SK-N-SH treated with all-trans-retinoic acid at 6 μM for 48 hours (cell line): ENCODE data around the gene IRS2.

ENCODE experiments used
- BACH2 ChIP-seq: fragments of 250-450 bp; sonication (Bioruptor Pico); IDR thresholded peaks from 2 replicates; pipeline ENCODE4 v1.9.0; 2021; ENCODE audit warnings: mild to moderate bottlenecking, borderline replicate concordance
- ESRRG ChIP-seq: fragments of 250-450 bp; sonication (Bioruptor Pico); IDR thresholded peaks from 2 replicates; pipeline ENCODE4 v1.6.1; 2021; ENCODE audit warnings: mild to moderate bottlenecking
- ISL1 ChIP-seq: fragments of 250-450 bp; sonication (Bioruptor Pico); IDR thresholded peaks from 2 replicates; pipeline ENCODE4 v2.1.2; 2022; ENCODE audit warnings: mild to moderate bottlenecking, moderate library complexity
- PATZ1 ChIP-seq: fragments of 250-450 bp; sonication (Bioruptor Pico); IDR thresholded peaks from 2 replicates; pipeline ENCODE4 v1.8.0; 2020; ENCODE audit warnings: mild to moderate bottlenecking, moderate library complexity, borderline replicate concordance
- POU6F1 ChIP-seq: fragments of 250-450 bp; sonication (Bioruptor Pico); IDR thresholded peaks from 2 replicates; pipeline ENCODE4 v1.8.0; 2021; ENCODE audit warnings: low read depth, mild to moderate bottlenecking, moderate library complexity, borderline replicate concordance
- PPARA ChIP-seq: fragments of 250-450 bp; sonication (Bioruptor Pico); IDR thresholded peaks from 2 replicates; pipeline ENCODE4 v1.5.0; 2020; ENCODE audit warnings: mild to moderate bottlenecking, borderline replicate concordance
- RARB ChIP-seq: fragments of 250-450 bp; sonication (Bioruptor Pico); IDR thresholded peaks from 2 replicates; pipeline ENCODE4 v1.8.0; 2021; ENCODE audit warnings: mild to moderate bottlenecking, moderate library complexity
- ZFP3 ChIP-seq: fragments of 250-450 bp; sonication (Bioruptor Pico); IDR thresholded peaks from 2 replicates; pipeline ENCODE4 v1.5.0; 2020; ENCODE audit warnings: mild to moderate bottlenecking, moderate library complexity
- ZFP30 ChIP-seq: fragments of 450-650 bp; formaldehyde crosslinking; IDR thresholded peaks from 2 replicates; pipeline ENCODE4 v1.5.0; 2022; ENCODE audit warnings: mild to moderate bottlenecking, moderate library complexity
- ZNF70 ChIP-seq: fragments of 450-650 bp; formaldehyde crosslinking; IDR thresholded peaks from 2 replicates; pipeline ENCODE4 v1.5.0; 2020; ENCODE audit warnings: mild to moderate bottlenecking, moderate library complexity
- ZNF8 ChIP-seq: fragments of 450-650 bp; formaldehyde crosslinking; IDR thresholded peaks from 2 replicates; pipeline ENCODE4 v1.5.0; 2020; ENCODE audit warnings: mild to moderate bottlenecking, moderate library complexity
- TF ChIP-seq, protein P1 (sequence below): fragments of 250-450 bp; sonication (Bioruptor Pico); IDR thresholded peaks from 2 replicates; pipeline ENCODE4 v1.5.1; 2020; ENCODE audit warnings: low read depth, mild to moderate bottlenecking, moderate library complexity

- TF ChIP-seq ZNF70 (CRISPR knock-in tag) = no peak
- TF ChIP-seq POU6F1 (CRISPR knock-in tag) = no peak
- no peak for TF ChIP-seq ISL1 (CRISPR knock-in tag)
- TF ChIP-seq, protein P1, sequence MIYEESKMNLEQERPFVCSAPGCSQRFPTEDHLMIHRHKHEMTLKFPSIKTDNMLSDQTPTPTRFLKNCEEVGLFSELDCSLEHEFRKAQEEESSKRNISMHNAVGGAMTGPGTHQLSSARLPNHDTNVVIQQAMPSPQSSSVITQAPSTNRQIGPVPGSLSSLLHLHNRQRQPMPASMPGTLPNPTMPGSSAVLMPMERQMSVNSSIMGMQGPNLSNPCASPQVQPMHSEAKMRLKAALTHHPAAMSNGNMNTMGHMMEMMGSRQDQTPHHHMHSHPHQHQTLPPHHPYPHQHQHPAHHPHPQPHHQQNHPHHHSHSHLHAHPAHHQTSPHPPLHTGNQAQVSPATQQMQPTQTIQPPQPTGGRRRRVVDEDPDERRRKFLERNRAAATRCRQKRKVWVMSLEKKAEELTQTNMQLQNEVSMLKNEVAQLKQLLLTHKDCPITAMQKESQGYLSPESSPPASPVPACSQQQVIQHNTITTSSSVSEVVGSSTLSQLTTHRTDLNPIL (CRISPR knock-in tag) = no peak
- TF ChIP-seq ZFP3 (CRISPR knock-in tag) = 0 out of 2 replicates have a peak, but pooled peaks have one; percentile 18
- TF ChIP-seq PPARA = no peak
- TF ChIP-seq ZFP30 (CRISPR knock-in tag) = no peak
- no peak for TF ChIP-seq PATZ1 (CRISPR knock-in tag)
- no peak for TF ChIP-seq BACH2 (CRISPR knock-in tag)
- no peak for TF ChIP-seq RARB (CRISPR knock-in tag)
- TF ChIP-seq ZNF8 (CRISPR knock-in tag) = no peak
- TF ChIP-seq ESRRG (CRISPR knock-in tag) = no peak
Measured at GRCh38 chr13:109783815-109784589, 2.4 kb downstream of the IRS2 start.
